CD4-positive, alpha-beta T cell treated with Interleukin-6 at 100 ng/mL for 8 hours (primary cell): ENCODE results near the gene PANX3.

ENCODE experiments used
- DNase-seq: peaks from one replicate; pipeline ENCODE4 v3.0.0-alpha.2; 2020; ENCODE audit warnings: mixed read lengths, low spot score

PANX3 gene

GRCh38 chr11:124618863-124619262 is 7.6 kb downstream of the PANX3 start:
- DNase-seq: no peak

- DNase-seq: peak; percentile 83
These were observed 11.6 kb downstream of the PANX3 start, which contains the start of gene TBRG1 for GRCh38 chr11:124622531-124623451. TBRG1 (plus strand) TSS chr11:124622864; CDS start chr11:124623084, 220 bp downstream.

GRCh38 chr11:124623861-124624525 is 12.8 kb downstream of the PANX3 start:
- DNase-seq: no peak

GRCh38 chr11:124625504-124626168 is 14.4 kb downstream of the PANX3 start:
- DNase-seq: no peak

GRCh38 chr11:124627546-124627945 is 16.3 kb downstream of the PANX3 start:
- DNase-seq: no peak

- no peak for DNase-seq
These were observed 18.7 kb downstream of the PANX3 start for GRCh38 chr11:124629961-124630360.

GRCh38 chr11:124633355-124633754 is 22.1 kb downstream of the PANX3 start:
- DNase-seq: no peak

- no peak for DNase-seq
These were observed 24.7 kb downstream of the PANX3 start for GRCh38 chr11:124635932-124636331.

- no peak for DNase-seq
These were observed 27.3 kb downstream of the PANX3 start for GRCh38 chr11:124638500-124638899.

- DNase-seq: no peak
These were observed 28.0 kb downstream of the PANX3 start for GRCh38 chr11:124639186-124639585.

GRCh38 chr11:124640666-124641065 is 29.4 kb downstream of the PANX3 start:
- no peak for DNase-seq

GRCh38 chr11:124642628-124643027 is 31.4 kb downstream of the PANX3 start:
- no peak for DNase-seq

GRCh38 chr11:124643042-124643604 is 31.9 kb downstream of the PANX3 start:
- no peak for DNase-seq

- no peak for DNase-seq
These were observed 32.6 kb downstream of the PANX3 start for GRCh38 chr11:124643605-124644425.

- DNase-seq: peak; percentile 32
These were observed 33.4 kb downstream of the PANX3 start for GRCh38 chr11:124644426-124645280.

GRCh38 chr11:124646148-124646547 is 34.9 kb downstream of the PANX3 start:
- DNase-seq: no peak

GRCh38 chr11:124648610-124649009 is 37.4 kb downstream of the PANX3 start:
- DNase-seq: no peak

GRCh38 chr11:124656774-124657630 is 45.8 kb downstream of the PANX3 start:
- DNase-seq: no peak

GRCh38 chr11:124657904-124658303 is 46.7 kb downstream of the PANX3 start:
- DNase-seq: no peak
